ENCODE results near the gene SF3B4. TPM values are rescaled to one million over a fixed set of nuclear protein-coding genes. Genes with fewer than 3 reads are reported as not detected.
"Not testable (repeated sequence)": the region's sequence is repeated elsewhere in the genome, so short reads cannot be mapped to it uniquely, and the experiment has no call there.

The SF3B4 gene
- total and polyA plus RNA-seq, 7 donors = 7.8 to 51.1 (median 17.7) TPM

- Histone ChIP-seq H3K27ac (peak overlapping the region; percentile 10 to 38 (median 22)), H3K36me3 (peaks cover 9 to 36% (median 21%) of the 10 kb centered on the region in 4 donors), H3K4me3 (no peak overlapping the region), H3K9me3 (no peaks in the 10 kb centered on the region), H3K27me3 (no peaks in the 10 kb centered on the region), H3K4me1 (peaks cover 0 to 30% (median 23%) of the 10 kb centered on the region in 4 donors)
- no peak for TF ChIP-seq POLR2A (IDR thresholded peaks at IDR 0.05)
- no peak for TF ChIP-seq EP300 (IDR thresholded peaks at IDR 0.05)
- peak in 1 of 4 experiments; percentile 10 for TF ChIP-seq CTCF (IDR thresholded peaks at IDR 0.05)
- TF ChIP-seq POLR2AphosphoS5 (IDR thresholded peaks at IDR 0.05) = no peak
- intact Hi-C loops (cut with DNase I) = no loop called here
- DNase-seq = no peak
- 18 to 54% methylated on average over 5 of the region's 5 CpGs for WGBS, 2 donors
Measured at GRCh38 chr1:149942207-149942606, 14.6 kb upstream of the SF3B4 start.

GRCh38 chr1:149940427-149940826 lies 12.8 kb upstream of the SF3B4 start:
- H3K27ac ChIP-seq = peak overlapping the region in 3 of 4 donors; percentile 78 to 91 (median 79)
- H3K27me3 ChIP-seq = no peaks in the 10 kb centered on the region
- no peak overlapping the region for H3K4me3 ChIP-seq
- intact Hi-C loops (cut with DNase I) = no loop called here
- H3K4me1 ChIP-seq = peaks cover 0 to 43% (median 35%) of the 10 kb centered on the region in 4 donors
- peaks cover 0 to 20% (median 14%) of the 10 kb centered on the region in 4 donors for H3K36me3 ChIP-seq
- no peaks in the 10 kb centered on the region for H3K9me3 ChIP-seq
- DNase-seq = no peak
- 91 to 92% methylated on average over 3 of the region's 3 CpGs for WGBS, 2 donors
- TF ChIP-seq POLR2AphosphoS5 (IDR thresholded peaks at IDR 0.05) = no peak
- no peak for TF ChIP-seq CTCF (IDR thresholded peaks at IDR 0.05)
- TF ChIP-seq EP300 (IDR thresholded peaks at IDR 0.05) = no peak
- no peak for TF ChIP-seq POLR2A (IDR thresholded peaks at IDR 0.05)

GRCh38 chr1:149938668-149939003 lies 11.0 kb upstream of the SF3B4 start:
- H3K27me3 ChIP-seq; H3K36me3 ChIP-seq; H3K9me3 ChIP-seq; DNase-seq; intact Hi-C loops (cut with DNase I): not testable (repeated sequence)
- Histone ChIP-seq H3K4me1 (peaks cover 0 to 48% (median 38%) of the 10 kb centered on the region in 4 donors), H3K4me3 (peak overlapping the region in 3 of 4 donors; percentile 26 to 39 (median 37)), H3K27ac (peak overlapping the region; percentile 78 to 91 (median 82))
- 13 to 60% methylated on average over 13 of the region's 13 CpGs for WGBS, 2 donors

GRCh38 chr1:149937759-149938158 lies 10.2 kb upstream of the SF3B4 start:
- no peaks in the 10 kb centered on the region for H3K27me3 ChIP-seq
- H3K27ac ChIP-seq = peak overlapping the region; percentile 78 to 91 (median 82)
- H3K4me1 ChIP-seq = peaks cover 0 to 48% (median 38%) of the 10 kb centered on the region in 4 donors
- no peaks in the 10 kb centered on the region for H3K9me3 ChIP-seq
- H3K4me3 ChIP-seq = no peak overlapping the region
- intact Hi-C loops (cut with DNase I) = no loop called here
- no peak for DNase-seq
- no peak for TF ChIP-seq EP300 (IDR thresholded peaks at IDR 0.05)
- no peak for TF ChIP-seq POLR2A (IDR thresholded peaks at IDR 0.05)
- TF ChIP-seq CTCF (IDR thresholded peaks at IDR 0.05) = no peak
- TF ChIP-seq POLR2AphosphoS5 (IDR thresholded peaks at IDR 0.05) = no peak
- H3K36me3 ChIP-seq = peaks cover 0 to 10% (median 0%) of the 10 kb centered on the region in 4 donors

- DNase-seq = no peak
- Histone ChIP-seq H3K4me3 (peak overlapping the region; percentile 56 to 69 (median 61)), H3K4me1 (peaks cover 0 to 45% (median 38%) of the 10 kb centered on the region in 4 donors), H3K36me3 (peaks cover 0 to 16% (median 0%) of the 10 kb centered on the region in 4 donors), H3K9me3 (no peaks in the 10 kb centered on the region), H3K27me3 (no peaks in the 10 kb centered on the region), H3K27ac (peak overlapping the region; percentile 78 to 91 (median 82))
- TF ChIP-seq POLR2A (IDR thresholded peaks at IDR 0.05) = peak in 1 of 2 donors; percentile 72
- TF ChIP-seq POLR2AphosphoS5 (IDR thresholded peaks at IDR 0.05) = peak in 2 of 4 donors; percentile 1 to 64
- TF ChIP-seq EP300 (IDR thresholded peaks at IDR 0.05) = no peak
- 6 to 43% methylated on average over 8 of the region's 8 CpGs for WGBS, 2 donors
- intact Hi-C loops (cut with DNase I) = no loop called here
Measured at GRCh38 chr1:149936992-149937705, 9.5 kb upstream of the SF3B4 start.

All from sigmoid colon (tissue), 7 donors.